Activated T-cell treated with anti-CD3 and anti-CD28 coated beads, Interleukin-2, amount 50 U/mL, for 1 hour (primary cell): ENCODE data around the gene ARMC5.
A peak's percentile ranks its signal among the peaks of the same experiment; 100 is the strongest.

Experiments used
- DNase-seq: peaks from one replicate; pipeline ENCODE4 v3.0.0-alpha.2; 2020

ARMC5 gene

GRCh38 chr16:31504159-31504558 is 44.9 kb downstream of the ARMC5 start:
- no peak for DNase-seq

- no peak for DNase-seq
Measured at GRCh38 chr16:31505483-31505882, 46.2 kb downstream of the ARMC5 start.

- DNase-seq = peak; percentile 48
Measured at GRCh38 chr16:31507617-31507928, 48.3 kb downstream of the ARMC5 start.

GRCh38 chr16:31507929-31508705 is 48.8 kb downstream of the ARMC5 start, which contains the start of gene RUSF1:
Gene RUSF1, minus strand, starts transcription at chr16:31508391. Its CDS starts 18 bp downstream, at chr16:31508373.
- peak; percentile 80 for DNase-seq

GRCh38 chr16:31508706-31509195 is 49.5 kb downstream of the ARMC5 start:
- DNase-seq = no peak

- no peak for DNase-seq
Measured at GRCh38 chr16:31513126-31513525, 53.8 kb downstream of the ARMC5 start.

- no peak for DNase-seq
Measured at GRCh38 chr16:31513884-31514283, 54.6 kb downstream of the ARMC5 start.
